Stimulated activated CD8-positive, alpha-beta memory T cell treated with anti-CD3 and anti-CD28 coated beads, Interleukin-4, amount 100 ng/mL, for 48 hours (primary cell): ENCODE data around the gene PRRC2C.
"Not testable (repeated sequence)": the region's sequence is repeated elsewhere in the genome, so short reads cannot be mapped to it uniquely, and the experiment has no call there.

Experiments used
- DNase-seq: peaks from one replicate; pipeline ENCODE4 v3.0.0-alpha.2; 2020

The PRRC2C gene

GRCh38 chr1:171485375-171486047 lies at the start of gene PRRC2C:
Gene PRRC2C, plus strand, starts transcription at chr1:171485530. Its CDS starts 26,559 bp downstream, at chr1:171512089.
- peak; percentile 93 for DNase-seq

DNA sequence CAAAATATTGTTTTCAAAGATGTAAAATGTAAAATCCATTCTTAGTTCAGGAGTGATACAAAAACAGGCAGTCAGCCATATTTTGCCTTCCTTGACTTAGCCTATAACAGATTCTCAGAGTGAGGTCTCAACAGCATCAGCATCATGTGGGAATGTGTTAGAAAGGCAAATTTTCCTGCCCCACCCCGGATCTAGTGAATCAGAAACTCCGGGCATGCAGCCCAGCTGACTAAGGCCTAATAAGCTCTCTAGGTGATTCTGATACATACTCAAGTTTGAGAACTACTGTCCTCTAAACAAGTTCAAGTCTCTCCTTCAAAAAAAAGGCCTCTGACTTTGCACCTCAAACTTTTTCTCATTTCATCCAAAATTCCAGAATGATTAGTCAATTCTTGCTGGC lies 46.9 kb upstream of the PRRC2C start:
- no peak for DNase-seq

DNA sequence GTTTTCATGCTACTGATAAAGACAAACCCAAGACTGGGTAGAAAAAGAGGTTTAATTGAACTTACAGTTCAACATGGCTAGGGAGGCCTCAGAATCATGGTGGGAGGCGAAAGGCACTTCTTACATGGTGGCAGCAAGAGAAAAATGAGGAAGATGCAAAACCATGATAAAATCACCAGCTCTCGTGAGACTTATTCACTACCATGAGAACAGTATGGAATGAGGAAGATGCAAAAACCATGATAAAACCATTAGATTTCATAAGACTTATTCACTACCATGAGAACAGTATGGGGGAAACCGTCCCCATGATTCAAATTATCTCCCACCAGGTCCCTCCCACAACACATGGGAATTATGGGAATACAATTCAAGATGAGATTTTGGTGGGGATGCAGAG lies 45.1 kb upstream of the PRRC2C start:
- not testable (repeated sequence) for DNase-seq

- not testable (repeated sequence) for DNase-seq
These were observed 43.9 kb upstream of the PRRC2C start for GRCh38 chr1:171441278-171441895.

- no peak for DNase-seq
These were observed 38.9 kb upstream of the PRRC2C start for GRCh38 chr1:171446386-171446785.

DNA sequence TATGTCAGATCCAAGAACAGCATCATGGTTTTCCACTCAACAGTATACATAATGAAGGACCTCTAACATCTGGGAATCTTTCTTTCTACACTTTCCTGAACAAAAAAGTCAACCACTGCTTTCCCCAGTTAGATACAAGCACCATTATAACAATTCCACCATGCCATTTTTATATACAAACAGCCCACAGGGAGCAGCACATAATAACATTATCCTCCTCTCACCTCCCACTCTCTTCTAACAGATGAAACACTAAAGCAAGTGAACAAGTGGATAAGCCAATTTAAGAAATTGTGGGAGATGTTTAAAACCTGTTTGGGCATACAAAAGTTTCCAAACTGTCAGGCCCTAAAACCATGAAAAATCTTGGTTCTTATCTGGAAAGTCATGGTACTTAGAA lies 29.4 kb upstream of the PRRC2C start:
- DNase-seq = no peak

- DNase-seq = no peak
These were observed 27.9 kb upstream of the PRRC2C start for GRCh38 chr1:171457412-171457811.

GRCh38 chr1:171460018-171460620 lies 25.2 kb upstream of the PRRC2C start:
- no peak for DNase-seq

DNA sequence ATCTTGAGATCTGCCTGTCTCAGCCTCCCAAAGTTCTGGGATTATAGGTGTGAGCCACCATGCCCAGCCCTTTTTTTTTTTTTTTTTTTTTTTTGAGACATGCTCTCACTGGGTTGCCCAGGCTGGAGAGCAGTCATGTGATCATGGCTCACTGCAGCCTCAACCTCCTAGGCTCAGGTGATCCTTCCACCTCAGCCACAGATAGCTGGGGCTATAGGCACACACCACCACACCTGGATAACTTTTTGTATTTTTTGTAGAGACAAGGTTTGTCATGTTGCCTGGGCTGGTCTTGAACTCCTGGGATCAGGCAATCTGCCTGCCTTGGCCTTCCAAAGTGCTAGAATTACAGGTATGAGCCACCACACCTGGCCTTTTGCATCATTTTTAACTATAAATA lies 17.7 kb upstream of the PRRC2C start:
- no peak for DNase-seq

DNA sequence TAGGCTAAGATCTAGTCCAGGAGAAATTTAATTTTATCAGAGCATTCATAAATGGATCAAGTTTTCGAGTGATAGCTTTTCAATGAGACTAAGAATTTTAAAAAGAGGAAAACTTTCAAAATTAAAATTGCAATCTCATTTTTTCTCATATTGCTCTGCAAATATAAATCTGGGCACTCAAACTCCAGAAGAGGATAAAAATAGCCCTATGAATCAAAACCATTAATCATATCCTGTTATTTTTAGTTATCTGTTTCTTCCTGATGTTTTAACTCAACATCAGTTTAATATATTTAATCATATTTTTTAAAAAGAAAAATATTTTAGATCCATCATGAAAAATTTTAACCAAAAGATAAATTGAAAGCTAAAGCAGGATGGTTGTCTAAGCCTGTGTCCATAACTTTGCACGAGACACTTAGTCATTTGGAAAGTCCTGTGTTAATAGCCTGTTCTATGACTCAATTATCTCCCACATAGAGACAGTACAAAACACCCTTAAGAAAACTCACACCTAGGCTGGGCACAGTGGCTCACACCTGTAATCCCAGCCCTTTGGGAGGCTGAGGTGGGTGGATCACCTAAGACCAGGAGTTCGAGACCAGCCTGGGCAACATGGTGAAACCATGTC lies 17.1 kb upstream of the PRRC2C start:
- no peak for DNase-seq

DNA sequence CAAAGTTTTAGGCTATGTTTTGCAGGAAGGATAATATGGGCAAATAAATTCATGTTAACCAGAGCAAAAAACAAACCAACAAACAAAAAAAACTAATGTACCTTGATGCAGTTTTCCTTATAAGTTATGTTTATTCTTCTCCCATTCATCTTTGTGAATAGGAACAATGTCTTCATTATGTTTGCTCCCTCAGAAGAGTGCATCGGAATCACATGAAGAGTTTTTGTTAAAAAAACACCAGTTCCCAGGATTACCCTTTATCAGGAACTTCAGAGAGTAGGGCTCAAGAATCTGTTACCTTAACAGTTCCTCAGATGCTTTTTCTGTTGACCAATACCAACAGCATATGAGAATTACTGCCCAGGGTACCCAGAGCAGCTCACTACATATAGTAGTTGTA lies 14.6 kb upstream of the PRRC2C start:
- DNase-seq = no peak

DNA sequence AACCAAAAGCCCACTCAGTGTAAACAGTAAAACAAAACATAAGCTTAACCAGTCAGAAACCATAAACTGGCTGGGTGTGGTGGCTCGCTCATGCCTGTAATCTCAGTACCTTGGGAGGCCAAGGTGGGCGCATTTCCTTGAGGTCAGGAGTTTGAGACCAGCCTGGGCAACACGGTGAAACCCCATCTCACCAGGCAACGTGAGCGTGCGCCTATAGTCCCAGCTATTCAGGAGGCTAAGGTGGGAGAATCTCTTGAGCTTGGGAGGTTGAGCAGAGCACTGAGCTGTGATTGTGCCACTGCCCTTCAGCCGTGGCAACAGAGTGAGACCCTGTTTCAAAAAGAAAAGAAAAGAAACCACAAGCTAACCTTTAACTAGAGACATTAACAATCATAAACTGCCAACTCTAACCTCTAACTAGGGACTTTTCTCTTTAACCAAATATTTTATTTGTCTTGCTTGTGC lies 13.1 kb upstream of the PRRC2C start:
- DNase-seq = no peak

- no peak for DNase-seq
These were observed 8.5 kb upstream of the PRRC2C start for GRCh38 chr1:171476829-171477228.

GRCh38 chr1:171477804-171478203 lies 7.5 kb upstream of the PRRC2C start:
- no peak for DNase-seq

GRCh38 chr1:171480035-171480434 lies 5.3 kb upstream of the PRRC2C start:
- no peak for DNase-seq

- DNase-seq = no peak
These were observed 463 bp upstream of the PRRC2C start for GRCh38 chr1:171484760-171485374.

- peak; percentile 75 for DNase-seq
These were observed 754 bp downstream of the PRRC2C start for GRCh38 chr1:171486048-171486519.

GRCh38 chr1:171487038-171487437 lies 1.7 kb downstream of the PRRC2C start:
- DNase-seq = no peak

- no peak for DNase-seq
These were observed 3.0 kb downstream of the PRRC2C start for GRCh38 chr1:171488190-171488929.

DNA sequence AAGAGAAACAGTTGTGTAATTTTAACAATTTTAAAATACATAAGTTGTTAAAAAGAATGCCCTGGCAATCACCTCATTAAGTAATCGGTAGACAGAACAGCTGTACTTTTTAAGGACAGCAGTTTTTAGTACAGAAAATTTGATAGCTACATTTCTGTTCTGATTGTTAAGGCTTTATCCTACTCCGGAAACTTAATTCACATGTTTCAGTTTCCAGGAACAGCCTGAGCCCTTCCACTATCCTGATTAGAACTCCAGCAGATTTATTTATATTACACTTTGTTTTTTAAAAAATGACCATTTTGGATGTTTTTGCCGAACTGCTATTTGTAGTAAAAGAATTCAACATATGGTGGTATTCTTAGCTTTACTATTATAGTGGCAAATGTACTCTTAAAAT lies 8.7 kb downstream of the PRRC2C start:
- no peak for DNase-seq

GRCh38 chr1:171495444-171495843 lies 10.1 kb downstream of the PRRC2C start:
- DNase-seq = no peak

GRCh38 chr1:171500304-171500703 lies 15.0 kb downstream of the PRRC2C start:
- no peak for DNase-seq
